Activated gamma-delta T cell treated with anti-CD3 and anti-CD28 coated beads, Interleukin-2, amount 50 U/mL, for 16 hours (primary cell): ENCODE results near the gene ARSB.
"Not testable (repeated sequence)": the region's sequence is repeated elsewhere in the genome, so short reads cannot be mapped to it uniquely, and the experiment has no call there.

Source experiments
- DNase-seq: peaks from one replicate; pipeline ENCODE4 v3.0.0-alpha.2; 2020; ENCODE audit warnings: low read depth

ARSB gene

GRCh38 chr5:78953092-78953800 lies 31.9 kb downstream of the ARSB start:
- no peak for DNase-seq

- no peak for DNase-seq
Measured at GRCh38 chr5:78930721-78931120, 54.4 kb downstream of the ARSB start.

GRCh38 chr5:78929833-78930232 lies 55.3 kb downstream of the ARSB start:
- no peak for DNase-seq

GRCh38 chr5:78927657-78928282 lies 57.3 kb downstream of the ARSB start:
- DNase-seq = no peak

GRCh38 chr5:78926252-78926651 lies 58.9 kb downstream of the ARSB start:
- DNase-seq = no peak

- DNase-seq = no peak
Measured at GRCh38 chr5:78925129-78925876, 59.8 kb downstream of the ARSB start.

- DNase-seq = no peak
Measured at GRCh38 chr5:78923622-78923970, 61.5 kb downstream of the ARSB start.

- no peak for DNase-seq
Measured at GRCh38 chr5:78922879-78923621, 62.1 kb downstream of the ARSB start.

- no peak for DNase-seq
Measured at GRCh38 chr5:78920604-78921003, 64.5 kb downstream of the ARSB start.

- DNase-seq = no peak
Measured at GRCh38 chr5:78919796-78920195, 65.3 kb downstream of the ARSB start.

GRCh38 chr5:78916044-78916443 lies 69.1 kb downstream of the ARSB start:
- no peak for DNase-seq

- DNase-seq = no peak
Measured at GRCh38 chr5:78915170-78915569, 69.9 kb downstream of the ARSB start.

GRCh38 chr5:78912811-78913210 lies 72.3 kb downstream of the ARSB start:
- DNase-seq = no peak

GRCh38 chr5:78912085-78912771 lies 72.9 kb downstream of the ARSB start:
- DNase-seq = no peak

GRCh38 chr5:78909224-78909983 lies 75.7 kb downstream of the ARSB start:
- DNase-seq = not testable (repeated sequence)

- DNase-seq = no peak
Measured at GRCh38 chr5:78908173-78909061, 76.7 kb downstream of the ARSB start.

GRCh38 chr5:78907255-78907891 lies 77.7 kb downstream of the ARSB start:
- no peak for DNase-seq

- DNase-seq = no peak
Measured at GRCh38 chr5:78905084-78905938, 79.8 kb downstream of the ARSB start.

- DNase-seq = no peak
Measured at GRCh38 chr5:78903861-78904260, 81.2 kb downstream of the ARSB start.
